Measurements from ENCODE around the gene SP9.

Gene SP9

GRCh38 chr2:174334781-174335251 lies at the start of gene SP9:
SP9 (plus strand) TSS chr2:174334954; CDS start chr2:174335093, 139 bp downstream.
- peak; percentile 96 for DNase-seq (ENCODE audit: low spot score)

DNA sequence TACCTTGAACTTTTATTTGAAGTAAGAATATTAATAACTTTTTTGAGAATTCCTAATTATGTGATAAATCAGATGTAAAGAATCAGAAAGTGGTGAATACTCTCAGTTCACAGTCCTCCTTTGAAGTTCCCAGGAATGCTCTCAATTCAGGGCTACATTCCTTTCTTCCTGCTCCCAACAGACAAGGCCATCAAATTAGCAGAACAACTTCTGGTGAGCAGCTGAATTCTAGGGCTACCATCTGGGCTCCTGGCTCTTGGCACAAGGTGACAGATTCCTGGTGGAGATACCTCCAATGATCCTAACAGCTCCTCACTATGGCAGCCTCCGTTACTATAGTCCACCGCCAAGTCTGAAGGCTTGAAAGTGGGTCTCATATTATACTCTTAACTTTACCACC lies 48.6 kb upstream of the SP9 start:
- no peak for DNase-seq (ENCODE audit: low spot score)

DNA sequence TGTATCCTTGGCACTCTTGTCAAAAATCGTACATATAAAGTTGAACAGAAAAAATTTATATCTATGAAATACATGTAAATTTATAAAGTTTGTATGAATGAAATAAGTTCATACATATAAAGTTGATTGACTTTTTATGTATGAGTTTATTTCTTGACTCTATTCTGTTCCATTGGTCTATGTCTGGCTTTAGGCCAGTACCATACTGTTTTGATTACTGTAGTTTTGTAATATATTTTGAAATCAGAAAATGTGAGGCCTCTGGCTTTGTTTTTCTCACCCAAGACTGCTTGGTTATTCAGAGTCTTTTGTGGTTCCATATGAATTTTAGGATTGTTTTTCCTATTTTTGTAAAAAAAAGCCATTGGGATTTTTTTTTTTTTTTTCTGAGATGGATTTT lies 41.8 kb upstream of the SP9 start:
- DNase-seq (ENCODE audit: low spot score), result no peak

DNA sequence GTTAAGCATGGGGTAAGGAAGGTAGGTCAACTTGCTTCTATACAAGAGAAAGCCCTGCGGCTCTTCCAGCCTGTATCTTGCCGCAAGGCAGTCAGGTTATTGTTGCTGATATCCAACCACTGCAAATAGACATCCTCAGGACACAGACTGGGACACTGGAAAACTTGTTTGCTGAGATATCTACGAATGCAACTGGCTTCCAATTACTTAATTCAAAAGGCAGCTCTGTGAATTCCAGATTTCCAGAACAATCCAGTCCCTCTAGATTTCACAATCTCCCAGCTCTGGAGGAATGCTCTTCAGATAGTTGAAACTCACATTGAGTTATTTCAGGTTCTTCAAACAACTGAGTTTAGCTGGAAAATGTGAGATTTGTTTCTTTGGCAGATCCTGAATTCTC lies 34.6 kb upstream of the SP9 start:
- DNase-seq (ENCODE audit: low spot score), result peak; percentile 48

- DNase-seq (ENCODE audit: low spot score), result peak; percentile 12
These were observed 22.0 kb upstream of the SP9 start for GRCh38 chr2:174312581-174313234.

- DNase-seq (ENCODE audit: low spot score), result no peak
These were observed 12.6 kb upstream of the SP9 start for GRCh38 chr2:174322149-174322548.

- no peak for DNase-seq (ENCODE audit: low spot score)
These were observed 12.0 kb upstream of the SP9 start for GRCh38 chr2:174322746-174323145.

DNA sequence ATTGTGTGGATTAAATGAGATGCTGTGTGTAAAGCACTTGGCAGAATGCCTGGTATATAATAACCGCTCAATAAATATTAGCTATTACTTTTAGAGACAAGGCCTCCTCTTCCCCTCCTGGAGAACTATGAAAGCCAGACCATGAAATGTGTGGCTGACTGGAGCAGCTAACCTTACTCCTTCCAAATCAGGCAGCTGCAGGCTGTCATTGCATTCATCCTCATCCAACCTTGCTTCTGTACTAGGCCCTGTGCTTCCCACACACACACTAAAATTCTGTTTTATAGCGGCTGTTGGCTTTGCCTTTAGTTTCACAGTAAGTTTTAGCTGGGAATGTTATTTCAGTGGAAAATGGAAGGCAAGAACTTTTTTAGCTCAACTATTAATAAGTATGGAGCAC lies 10.2 kb upstream of the SP9 start:
- DNase-seq (ENCODE audit: low spot score), result no peak

DNA sequence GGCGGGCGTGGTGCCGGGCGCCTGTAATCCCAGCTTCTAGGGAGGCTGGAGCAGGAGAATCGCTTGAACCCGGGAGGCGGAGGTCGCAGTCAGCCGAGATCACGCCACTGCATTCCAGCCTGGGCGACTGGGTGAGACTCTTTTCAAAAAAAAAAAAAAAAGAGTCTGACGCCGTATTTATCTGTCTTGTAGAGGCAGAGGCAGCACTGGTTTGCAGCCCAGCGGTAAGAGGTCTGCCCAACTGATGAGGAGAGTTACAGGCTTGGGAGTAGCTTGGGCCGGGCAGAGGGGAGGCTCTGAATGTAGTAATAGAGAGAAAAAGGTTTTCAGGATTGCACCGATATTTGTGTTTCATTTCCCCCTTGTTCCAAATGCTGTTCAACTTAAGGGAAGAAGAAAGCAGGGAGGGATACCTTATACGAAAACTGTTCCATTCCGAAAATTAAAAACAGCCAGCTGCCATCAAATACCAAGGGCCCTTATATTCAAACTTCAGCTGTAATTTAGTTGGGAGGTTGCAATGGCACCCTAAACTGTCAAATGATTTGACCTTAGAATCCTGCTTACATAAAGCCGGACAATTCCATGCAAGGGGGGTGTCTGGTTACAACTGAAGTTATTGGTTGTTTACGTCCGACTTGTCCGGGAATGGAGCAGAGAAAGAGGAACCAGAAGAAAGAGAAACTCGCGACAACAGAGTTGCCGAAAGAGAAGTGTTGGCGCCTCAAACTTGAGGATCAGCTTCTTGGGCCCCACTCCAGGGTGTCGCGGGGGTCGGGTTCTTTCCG lies 9.2 kb upstream of the SP9 start:
- peak; percentile 71 for DNase-seq (ENCODE audit: low spot score)

DNA sequence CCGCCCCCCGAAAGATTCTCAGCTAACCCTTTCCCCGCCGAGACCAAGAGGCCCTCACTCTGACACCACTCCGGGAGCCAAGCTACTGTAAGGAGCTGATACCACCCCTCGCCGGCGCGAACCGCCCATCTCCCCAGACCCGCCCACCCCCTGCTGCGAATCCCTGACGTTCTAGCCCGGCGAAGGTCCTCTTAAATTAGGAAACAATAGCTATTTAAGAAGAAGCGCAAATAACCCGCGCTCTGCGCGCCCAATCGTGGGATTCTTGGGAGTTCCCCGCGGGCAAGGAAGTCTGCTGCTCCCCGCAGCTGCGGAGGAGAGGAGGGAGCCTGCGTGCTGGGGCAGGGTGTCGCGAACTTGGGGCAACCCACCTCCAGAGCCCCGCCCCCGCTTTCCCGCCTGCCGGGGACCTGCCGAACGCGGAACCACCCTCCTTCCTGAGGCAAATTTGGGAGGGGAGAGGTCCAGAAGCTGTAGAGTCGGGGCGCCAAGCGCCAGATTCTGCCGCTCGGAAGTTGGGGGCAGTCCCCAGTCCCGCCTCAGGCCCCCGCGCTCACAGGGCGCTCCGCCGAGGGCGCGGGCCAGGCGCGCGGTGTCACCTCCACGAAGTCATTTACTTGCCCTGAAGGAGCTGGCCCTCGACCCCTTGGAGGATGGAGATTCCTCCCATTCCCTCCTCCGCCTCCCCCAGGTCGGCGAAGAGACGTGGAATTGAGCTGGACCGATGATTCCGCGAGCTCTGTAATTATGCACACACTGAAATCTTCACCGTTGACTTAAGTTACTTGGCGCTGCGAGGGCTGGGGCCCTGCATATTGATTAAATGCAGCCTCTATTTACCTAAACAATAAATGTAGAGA lies 8.4 kb upstream of the SP9 start:
- DNase-seq (ENCODE audit: low spot score), result peak; percentile 83

DNA sequence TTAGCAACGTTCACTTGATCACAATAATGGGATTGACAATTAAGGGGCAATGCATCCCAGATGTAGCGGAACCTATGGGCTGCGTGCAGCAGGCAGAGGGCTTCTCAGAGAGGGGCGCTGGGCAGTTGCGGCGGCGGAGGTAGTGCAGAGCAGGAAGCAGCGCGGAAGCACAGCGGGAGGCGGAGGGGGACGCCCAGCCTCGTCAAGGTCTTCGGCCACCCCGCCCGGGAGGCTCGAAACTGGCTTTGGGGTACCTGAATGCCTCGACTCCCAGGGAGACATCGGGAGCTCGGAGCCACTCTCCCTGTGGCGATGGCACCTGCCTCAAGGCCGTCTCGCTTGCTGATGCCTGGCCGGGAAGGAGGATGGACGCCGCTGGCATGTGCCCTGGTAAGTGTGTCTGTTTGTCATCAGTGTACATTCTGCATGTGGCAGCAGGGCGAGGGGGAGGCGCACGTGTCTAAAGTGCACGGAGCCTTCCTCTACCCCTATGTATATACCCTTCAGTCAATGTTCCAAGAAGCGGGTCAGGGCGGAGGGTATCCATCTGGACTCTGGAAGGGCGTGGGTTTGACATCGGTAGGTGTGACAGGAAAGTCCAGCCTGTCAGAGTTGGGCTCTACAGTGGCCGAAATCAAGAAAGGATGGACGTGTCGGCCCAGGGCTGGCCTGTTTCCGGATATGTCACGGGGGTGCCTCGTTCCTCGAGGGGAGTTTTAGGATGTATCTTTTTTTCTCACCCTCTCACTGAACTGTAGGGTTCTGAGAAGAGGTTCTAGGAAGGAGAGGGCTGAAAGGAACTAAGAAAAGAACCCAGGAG lies 7.5 kb upstream of the SP9 start:
- DNase-seq (ENCODE audit: low spot score), result no peak

DNA sequence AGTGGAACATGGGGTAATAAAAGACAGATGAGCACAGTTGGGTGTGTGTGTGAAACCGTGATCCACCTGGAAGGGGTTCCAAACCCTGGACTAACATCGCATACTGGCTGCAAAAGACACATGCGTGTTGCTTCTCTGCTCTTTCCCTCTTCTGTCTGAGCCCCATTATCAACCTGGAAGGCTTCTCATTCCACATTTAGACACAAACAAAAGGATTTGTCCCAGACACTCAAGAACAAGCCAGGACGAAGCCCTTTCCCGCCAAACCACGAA lies 7.0 kb upstream of the SP9 start:
- no peak for DNase-seq (ENCODE audit: low spot score)

DNA sequence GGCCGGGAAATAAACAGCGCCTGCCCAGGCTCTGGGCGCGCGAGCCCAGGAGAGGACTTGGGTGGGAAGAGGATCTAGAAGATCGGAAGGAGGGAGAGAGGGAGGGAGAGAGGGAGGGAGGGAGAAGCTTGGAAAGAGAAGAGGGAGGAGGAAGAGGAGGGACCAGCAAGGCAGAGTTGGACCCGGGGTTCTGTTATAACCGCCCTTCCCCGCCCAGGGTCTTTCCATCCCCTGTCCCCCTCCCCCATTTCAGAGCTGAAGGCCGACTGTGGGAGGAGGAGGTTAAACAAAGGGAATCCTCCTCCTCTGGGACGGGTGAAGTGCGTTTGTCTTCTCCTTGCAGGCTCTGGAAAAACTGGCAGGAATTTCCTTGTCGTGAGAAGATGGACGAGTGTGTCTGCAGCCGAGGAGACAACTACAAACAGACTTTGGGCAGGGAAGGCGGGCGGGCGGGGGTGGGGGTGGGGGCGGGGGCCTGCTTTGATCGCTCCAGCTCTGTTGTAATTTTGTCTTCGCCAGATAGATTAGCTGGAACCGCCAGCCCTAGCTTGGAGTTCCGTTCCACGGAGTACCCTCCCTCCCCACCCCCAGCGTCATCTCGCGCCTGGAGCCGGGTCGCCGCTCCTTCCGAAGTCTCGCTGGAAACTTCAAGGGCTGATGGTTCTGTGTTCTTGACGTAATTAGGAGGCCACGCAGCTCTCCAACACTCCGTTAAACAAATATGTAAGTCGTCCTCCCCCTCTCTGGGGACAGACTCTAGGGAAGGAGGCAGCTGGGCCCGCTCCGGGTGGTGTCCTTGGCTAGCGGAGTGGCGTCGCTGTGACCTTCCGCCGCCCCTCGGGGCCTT lies 6.4 kb upstream of the SP9 start:
- peak; percentile 53 for DNase-seq (ENCODE audit: low spot score)

DNA sequence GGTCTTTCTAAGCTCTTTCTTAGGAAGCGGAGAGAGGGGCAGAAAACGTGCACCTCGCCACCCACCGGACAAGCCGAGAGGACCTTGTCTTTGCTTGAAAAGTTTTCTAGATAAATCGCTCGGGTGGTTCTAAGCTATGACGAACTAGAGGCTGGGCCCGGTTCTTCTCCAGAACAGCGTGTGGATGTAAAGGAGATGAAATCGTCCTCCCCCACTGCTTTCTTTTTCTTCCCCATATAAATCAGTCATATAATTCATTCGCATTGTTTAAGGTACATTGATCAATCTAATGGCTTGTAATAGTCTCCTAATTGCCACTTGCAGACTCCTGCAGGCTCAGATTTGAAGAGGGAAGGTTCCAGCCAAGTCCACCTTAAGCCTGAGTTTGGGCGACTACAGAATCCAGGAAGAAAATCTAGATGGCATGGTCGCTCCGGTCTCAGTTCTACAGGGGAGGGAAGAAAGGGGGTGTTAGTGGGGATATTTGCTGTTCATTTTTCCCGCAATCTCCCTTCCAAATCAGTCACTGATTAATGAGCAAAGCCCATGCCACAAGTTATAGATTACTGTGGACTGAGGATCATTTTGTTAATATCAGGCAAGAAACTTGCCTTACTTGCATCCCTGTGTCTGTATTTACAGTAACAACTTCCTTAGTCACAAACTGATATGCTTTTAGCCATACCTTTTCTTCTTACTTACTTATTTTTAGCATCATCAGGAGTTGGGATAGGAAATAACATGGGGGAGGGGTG lies 5.6 kb upstream of the SP9 start:
- peak; percentile 12 for DNase-seq (ENCODE audit: low spot score)

DNA sequence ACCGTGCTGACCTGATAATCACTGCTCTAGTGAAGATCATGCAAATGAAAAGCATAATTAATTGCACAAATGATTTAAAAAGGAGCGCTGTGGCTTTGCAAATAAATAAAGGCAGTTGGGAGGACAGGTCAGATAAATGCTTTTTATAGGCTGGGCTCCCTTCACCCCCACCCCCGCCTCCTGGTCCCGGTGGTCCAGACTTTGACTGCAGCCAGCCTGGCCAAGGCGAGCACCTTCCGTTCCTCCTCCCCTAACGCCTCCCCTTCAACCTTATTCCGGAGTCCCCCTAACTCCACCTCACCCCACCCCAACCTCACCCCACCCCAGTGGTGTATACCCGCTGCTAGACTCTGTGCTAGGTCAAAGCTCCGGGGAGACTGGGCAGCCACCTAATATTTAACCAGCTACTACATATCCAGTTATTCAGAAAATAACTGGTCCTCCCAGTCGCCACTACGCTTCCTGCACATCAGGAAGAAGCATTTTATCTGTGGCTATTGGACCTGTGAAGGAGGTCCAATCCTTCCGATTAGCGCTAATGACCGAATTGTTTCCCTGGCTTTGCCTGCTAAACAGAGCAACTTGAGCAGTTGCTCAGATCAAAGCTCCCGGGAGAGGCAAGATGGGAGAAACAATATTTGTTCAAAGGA lies 3.7 kb upstream of the SP9 start:
- no peak for DNase-seq (ENCODE audit: low spot score)

DNA sequence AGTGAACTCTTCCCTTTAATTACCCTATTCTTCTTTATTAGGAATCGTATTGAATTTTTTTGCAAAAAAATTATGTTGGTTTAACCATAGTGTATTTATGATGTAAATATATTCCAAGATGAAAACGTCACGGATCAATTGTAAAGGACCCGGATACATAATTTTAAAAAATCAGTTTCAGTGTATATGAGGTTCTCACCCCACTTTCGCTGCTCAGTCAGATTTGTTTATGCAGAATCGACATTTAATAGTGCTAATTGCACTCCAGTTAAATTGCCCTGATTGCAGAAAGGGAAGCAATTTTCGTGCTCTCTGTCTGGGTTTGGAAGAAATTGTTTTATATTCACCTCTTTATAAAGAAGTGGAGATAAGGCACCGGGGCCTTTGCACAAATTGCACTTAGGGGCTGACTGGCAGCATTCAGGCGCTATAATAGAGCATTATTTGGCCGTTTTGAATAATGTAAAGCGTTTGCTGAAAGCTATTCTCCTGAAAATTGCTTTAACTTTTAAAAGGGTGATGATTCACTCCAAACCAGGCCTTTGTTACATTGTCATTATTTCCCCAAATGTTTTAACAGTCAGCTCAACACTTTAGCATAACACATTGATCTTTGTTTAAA lies 3.0 kb upstream of the SP9 start:
- no peak for DNase-seq (ENCODE audit: low spot score)

DNA sequence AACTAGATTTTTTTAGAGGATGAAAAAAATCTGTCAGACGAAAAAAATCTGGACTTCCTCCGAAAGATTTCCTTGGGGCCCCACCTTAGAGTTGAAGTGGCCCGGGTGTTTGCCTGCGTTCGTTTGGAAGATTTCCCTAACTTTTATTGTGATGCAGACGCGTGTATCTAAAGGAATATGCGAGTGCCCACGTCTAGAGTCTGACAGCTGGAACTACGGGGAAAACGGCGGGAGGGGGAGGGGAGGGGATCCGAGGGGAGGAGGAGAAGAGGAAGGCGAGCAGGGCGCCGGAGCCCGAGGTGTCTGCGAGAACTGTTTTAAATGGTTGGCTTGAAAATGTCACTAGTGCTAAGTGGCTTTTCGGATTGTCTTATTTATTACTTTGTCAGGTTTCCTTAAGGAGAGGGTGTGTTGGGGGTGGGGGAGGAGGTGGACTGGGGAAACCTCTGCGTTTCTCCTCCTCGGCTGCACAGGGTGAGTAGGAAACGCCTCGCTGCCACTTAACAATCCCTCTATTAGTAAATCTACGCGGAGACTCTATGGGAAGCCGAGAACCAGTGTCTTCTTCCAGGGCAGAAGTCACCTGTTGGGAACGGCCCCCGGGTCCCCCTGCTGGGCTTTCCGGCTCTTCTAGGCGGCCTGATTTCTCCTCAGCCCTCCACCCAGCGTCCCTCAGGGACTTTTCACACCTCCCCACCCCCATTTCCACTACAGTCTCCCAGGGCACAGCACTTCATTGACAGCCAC lies 2.4 kb upstream of the SP9 start:
- DNase-seq (ENCODE audit: low spot score), result peak; percentile 22

GRCh38 chr2:174333017-174333371 lies 1.8 kb upstream of the SP9 start:
- DNase-seq (ENCODE audit: low spot score), result no peak

Data from GM03348 (cell line).